Raji (cell line): Measurements from ENCODE around the gene SLC32A1.

Experiments used
- POLR2A ChIP-seq: IDR thresholded peaks from 2 replicates; pipeline ENCODE4 v1.6.1; 2011; ENCODE audit warnings: low read depth, low read length, control low read depth; ENCODE audit not compliant: insufficient read depth

The SLC32A1 gene

GRCh38 chr20:38757145-38757775 is 33.0 kb downstream of the SLC32A1 start:
- TF ChIP-seq POLR2A = no peak

GRCh38 chr20:38759106-38759505 is 34.8 kb downstream of the SLC32A1 start:
- no peak for TF ChIP-seq POLR2A

DNA sequence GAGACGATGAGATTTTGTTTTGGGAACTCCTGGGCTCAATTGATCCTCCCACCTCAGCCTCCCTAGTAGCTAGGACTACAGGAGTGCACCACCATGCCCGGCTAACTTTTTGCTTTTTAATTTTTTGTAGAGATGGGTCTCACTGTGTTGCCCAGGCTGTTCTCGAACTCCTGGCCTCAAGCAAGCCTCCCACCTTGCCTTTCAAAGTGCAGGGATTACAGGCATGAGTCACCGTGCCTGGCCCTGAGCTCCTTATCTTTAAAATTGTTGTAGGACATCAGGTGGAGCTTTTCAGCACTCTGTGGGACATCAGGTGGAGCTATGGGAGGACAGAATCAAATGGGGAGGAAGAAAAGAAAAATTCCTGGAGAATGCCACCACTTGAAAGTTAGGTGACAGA is 36.7 kb downstream of the SLC32A1 start:
- TF ChIP-seq POLR2A = no peak

DNA sequence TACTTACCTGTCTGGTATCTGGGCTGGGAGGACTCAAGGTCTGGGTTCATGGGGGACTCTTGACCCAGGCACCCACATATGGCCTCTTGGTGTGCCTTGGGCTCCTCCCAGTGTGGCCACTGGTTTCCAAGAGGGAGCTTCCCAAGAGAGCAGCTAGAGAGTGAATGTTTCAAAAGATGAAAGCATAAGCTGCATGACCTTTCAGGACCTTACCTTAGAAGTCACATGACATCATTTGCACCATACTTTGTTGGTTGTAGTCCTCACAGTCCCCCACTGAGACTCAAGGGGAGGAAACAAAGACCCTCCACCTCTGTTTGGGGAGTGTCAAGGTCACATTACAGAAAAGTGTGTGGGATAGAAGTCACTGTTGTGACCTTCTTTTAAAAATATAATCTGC is 37.9 kb downstream of the SLC32A1 start:
- no peak for TF ChIP-seq POLR2A

DNA sequence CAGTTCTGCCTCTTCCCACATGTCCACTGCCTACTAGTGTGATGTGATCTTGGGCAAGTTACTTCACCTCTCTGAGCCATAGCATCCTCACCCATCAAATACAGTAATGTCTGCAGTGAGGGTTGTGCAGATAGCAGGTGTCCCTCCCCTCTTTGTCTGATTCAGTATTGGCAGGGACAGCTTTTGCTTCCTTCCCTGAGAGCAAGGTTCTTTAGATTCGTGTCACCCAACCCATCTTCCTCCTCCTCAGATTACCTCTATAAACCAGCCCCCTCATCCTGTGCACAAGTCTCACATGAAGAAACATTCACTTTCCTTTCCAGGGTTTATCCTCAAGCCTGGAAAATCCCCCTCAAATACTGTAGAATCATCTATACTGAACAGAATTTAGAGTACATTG is 39.3 kb downstream of the SLC32A1 start:
- no peak for TF ChIP-seq POLR2A

DNA sequence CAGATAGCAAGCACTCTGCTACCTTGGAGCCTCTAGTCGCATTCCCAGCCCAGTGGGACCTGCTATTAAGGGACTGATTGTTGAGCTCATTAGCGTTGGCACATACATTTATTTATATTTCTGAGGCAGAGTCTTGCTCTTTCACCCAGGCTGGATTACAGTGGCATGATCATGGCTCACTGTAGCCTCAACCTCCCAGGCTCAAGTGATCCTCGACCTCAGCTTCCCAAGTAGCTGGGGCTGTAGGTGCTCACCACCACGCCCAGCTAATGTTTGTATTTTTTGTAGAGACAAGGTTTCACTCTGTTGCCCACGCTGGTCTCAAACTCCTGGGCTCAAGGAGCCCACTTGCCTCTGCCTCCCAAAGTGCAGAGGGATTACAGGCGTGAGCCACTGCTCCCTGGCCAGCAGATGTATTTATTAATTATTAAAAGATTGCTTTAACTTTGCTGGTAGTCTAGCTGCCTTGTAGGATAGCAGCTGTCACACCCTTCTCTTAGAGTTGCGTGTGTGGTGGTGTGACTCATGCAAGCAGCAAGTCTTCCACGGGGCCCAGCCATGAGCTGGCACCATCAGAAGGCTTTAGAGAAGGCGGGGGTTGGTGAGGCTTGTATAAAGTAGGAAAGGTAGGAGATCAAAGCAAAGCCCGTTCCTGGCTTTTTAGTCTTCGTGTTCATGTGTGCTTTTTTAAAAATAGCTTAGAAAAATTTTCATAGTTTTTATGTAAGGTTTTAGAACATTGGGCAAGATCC is 40.5 kb downstream of the SLC32A1 start:
- TF ChIP-seq POLR2A = no peak

DNA sequence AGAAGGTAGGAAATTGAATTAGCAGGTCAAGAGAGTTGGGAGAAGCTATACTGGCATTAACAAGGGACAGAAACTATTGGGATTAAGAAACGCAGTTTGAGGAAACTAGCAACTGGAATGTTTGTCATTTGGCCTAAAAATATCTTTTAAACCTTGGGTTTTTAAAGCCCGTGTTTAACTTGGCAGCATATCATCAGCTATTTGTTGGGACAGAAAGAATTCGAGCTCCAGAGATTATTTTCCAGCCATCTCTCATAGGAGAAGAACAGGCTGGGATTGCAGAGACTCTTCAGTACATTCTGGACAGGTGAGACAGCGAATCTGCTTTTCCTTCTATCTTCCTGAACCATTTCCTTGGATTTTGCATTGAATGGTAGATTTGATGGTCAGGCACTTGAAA is 41.8 kb downstream of the SLC32A1 start:
- TF ChIP-seq POLR2A = no peak

DNA sequence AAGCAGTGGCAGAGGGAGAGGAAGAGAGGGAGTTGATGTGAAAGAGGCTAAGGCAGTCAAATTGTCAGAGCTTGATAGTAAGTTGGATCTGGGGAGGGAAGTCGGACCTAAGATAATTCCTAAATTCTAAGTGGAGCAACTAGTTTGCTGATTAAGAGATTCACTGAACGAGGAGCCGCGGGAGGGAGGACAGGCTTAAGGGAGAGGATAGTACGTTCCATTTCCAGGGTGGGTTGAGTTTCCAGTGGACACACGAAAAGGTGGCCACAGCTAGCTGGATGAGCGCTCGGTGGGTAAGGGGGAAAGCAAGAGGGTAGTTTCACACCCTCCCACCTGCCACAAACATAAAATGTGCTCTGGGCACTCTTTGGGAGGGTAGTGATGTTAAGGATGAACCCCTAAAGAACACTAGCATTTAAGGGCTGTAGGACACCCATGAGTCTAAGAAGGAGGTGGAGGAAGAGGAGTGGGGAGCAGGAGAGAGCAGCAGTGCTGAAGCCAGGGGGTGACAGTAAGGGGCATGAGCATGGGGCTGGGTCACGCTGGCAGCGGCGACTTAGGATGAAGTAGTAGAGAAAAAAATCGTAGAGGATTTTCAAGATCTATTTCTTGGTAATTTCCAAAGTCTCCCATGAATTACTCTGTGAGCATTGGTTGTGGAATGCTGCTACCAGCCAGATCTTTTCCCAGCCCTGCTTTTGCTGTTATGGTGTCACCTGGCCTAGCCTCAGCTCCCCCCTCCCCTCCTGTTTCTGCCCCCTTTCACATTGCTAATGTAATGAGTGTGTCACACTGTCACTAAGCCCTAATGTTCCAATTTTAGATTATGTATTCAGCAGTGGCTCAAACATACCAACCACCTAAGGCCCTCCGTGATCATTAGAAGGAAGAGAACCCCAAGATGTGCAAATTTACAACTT is 45.4 kb downstream of the SLC32A1 start:
- TF ChIP-seq POLR2A = no peak

- TF ChIP-seq POLR2A = no peak
These were observed 46.3 kb downstream of the SLC32A1 start for GRCh38 chr20:38770546-38770945.

GRCh38 chr20:38770970-38771369 is 46.7 kb downstream of the SLC32A1 start:
- no peak for TF ChIP-seq POLR2A

DNA sequence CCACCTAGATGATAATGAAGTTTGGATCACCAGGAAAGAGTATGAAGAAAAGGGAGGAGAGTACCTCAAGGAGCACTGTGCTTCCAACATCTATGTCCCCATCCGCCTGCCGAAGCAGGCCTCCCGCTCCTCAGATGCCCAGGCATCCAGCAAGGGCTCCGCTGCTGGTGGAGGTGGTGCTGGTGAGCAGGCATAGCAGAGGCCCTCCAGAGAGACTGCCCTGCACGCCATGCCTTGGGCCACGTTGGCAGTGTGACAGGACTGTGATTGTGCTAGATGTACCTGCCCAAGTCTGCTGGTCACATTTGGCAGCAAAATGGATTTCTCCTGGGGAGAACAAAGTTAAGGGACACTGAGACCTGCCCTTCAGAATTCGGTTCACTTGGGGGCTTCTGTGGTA is 47.3 kb downstream of the SLC32A1 start:
- no peak for TF ChIP-seq POLR2A

DNA sequence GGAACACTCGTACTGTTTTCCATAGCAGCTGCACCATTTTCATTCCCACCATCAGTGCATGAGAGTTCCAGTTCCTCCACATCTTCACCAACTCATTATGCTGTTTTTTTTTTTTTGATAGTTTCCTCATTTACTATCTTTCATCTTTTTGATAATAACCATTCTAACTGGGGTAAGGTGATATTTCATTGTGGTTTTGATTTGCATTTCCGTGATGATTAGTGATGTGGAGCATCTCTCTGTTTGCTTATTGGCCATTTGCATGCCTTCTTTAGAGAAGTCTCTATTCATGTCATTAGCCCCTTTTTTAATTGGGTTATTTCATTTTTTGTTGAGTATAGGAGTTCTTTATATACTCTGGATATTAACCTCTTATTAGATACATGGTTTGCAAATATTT is 49.9 kb downstream of the SLC32A1 start:
- no peak for TF ChIP-seq POLR2A

DNA sequence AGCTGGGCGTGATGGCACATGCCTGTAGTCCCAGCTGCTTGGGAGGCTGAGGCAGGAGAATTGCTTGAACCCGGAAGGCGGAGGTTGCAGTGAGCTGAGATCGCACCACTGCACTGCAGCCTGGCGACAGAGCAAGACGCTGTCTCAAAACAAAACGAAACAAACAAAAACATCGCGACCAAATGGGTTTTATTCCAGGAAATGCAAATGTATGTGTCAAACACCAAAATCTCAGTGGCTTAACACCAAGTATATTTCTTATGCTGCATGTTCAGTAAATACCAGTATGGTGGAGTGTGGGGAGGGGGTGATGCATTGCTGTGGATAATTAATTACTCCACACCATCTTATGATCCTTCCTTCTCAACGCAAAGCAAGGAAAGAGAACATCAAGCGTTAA is 52.1 kb downstream of the SLC32A1 start:
- no peak for TF ChIP-seq POLR2A
